ENCODE results near the gene DNAH6.

DNA sequence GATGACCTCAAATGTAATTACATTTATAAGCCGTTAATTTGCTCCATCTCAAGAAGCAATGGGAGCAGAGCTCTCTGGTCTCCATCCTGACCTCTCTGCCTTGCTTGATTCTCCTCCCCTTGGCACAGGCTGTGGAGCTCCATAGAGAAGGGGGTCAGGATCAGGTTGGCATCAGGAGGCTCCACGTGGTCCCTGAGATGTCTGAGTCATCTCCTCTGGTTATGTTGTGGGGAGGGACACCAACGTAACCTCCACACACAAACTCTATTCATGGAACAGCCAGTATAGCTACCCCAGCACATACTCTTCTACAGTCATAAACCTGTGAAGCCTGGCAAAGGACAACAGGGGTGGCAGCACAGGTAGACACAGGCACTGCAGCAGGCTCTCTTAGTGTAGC lies 335.6 kb downstream of the DNAH6 start:
- TF ChIP-seq, protein P1, sequence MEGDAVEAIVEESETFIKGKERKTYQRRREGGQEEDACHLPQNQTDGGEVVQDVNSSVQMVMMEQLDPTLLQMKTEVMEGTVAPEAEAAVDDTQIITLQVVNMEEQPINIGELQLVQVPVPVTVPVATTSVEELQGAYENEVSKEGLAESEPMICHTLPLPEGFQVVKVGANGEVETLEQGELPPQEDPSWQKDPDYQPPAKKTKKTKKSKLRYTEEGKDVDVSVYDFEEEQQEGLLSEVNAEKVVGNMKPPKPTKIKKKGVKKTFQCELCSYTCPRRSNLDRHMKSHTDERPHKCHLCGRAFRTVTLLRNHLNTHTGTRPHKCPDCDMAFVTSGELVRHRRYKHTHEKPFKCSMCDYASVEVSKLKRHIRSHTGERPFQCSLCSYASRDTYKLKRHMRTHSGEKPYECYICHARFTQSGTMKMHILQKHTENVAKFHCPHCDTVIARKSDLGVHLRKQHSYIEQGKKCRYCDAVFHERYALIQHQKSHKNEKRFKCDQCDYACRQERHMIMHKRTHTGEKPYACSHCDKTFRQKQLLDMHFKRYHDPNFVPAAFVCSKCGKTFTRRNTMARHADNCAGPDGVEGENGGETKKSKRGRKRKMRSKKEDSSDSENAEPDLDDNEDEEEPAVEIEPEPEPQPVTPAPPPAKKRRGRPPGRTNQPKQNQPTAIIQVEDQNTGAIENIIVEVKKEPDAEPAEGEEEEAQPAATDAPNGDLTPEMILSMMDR (IDR thresholded peaks at IDR 0.05) = no peak
- TF ChIP-seq POLR2A (IDR thresholded peaks at IDR 0.05) = no peak
